IMR-90 (cell line): ENCODE results near the gene TUBGCP2. TPM values are rescaled to one million over a fixed set of nuclear protein-coding genes. Genes with fewer than 3 reads are reported as not detected.

Source experiments
- ATAC-seq: fragments of 200-7000 bp; cut with Tn5 transposase; 2 replicates; pipeline ENCODE4 v1.9.1; 2020; ENCODE audit warnings: low read depth, mild to moderate bottlenecking, moderate library complexity
- BruUV-seq: library from RNA; stranded (reverse); fragments of 400-500 nt; replicated peaks from 2 replicates; lab custom pipeline; 2021; lab: Mats Ljungman, UMichigan
- CTCF ChIA-PET: fragments of 300-600 bp; formaldehyde crosslinking; extraction: SDS; loops from one replicate; lab custom pipeline; 2021; ENCODE audit warnings: antibody characterized with exemption; lab: Yijun Ruan, JAX
- POLR2A ChIA-PET: fragments of 300-600 bp; sonication (Branson Sonifier 250); formaldehyde crosslinking; loops from one replicate; lab custom pipeline; 2022; ENCODE audit warnings: antibody characterized with exemption; ENCODE audit not compliant: unreplicated experiment; lab: Charles Lee
- DNase-seq: peaks from one replicate; pipeline ENCODE4 v3.0.0; 2013
- H2AFZ ChIP-seq: replicated peaks from 2 replicates; pipeline ENCODE3; 2013; ENCODE audit warnings: low read length, mild to moderate bottlenecking; ENCODE audit not compliant: poor library complexity
- H2AK5ac ChIP-seq: 2 replicates; pipeline ENCODE4 v1.6.1; 2013; ENCODE audit warnings: low read depth, low read length, inconsistent platforms
- H2AK9ac ChIP-seq: replicated peaks from 2 replicates; pipeline ENCODE3; 2013; ENCODE audit warnings: mild to moderate bottlenecking, low read depth, low read length, moderate library complexity; ENCODE audit not compliant: poor library complexity
- H2BK120ac ChIP-seq: 2 replicates; pipeline ENCODE4 v1.6.1; 2013; ENCODE audit warnings: low read depth, low read length, inconsistent platforms
- H2BK15ac ChIP-seq: 3 replicates; pipeline ENCODE4 v1.6.1; 2013; ENCODE audit warnings: low read depth, low read length, inconsistent platforms
- H2BK20ac ChIP-seq: 2 replicates; pipeline ENCODE4 v1.6.1; 2013; ENCODE audit warnings: low read depth, mild to moderate bottlenecking, inconsistent platforms, low read length, moderate library complexity
- H2BK5ac ChIP-seq: 2 replicates; pipeline ENCODE4 v1.6.1; 2013; ENCODE audit warnings: mild to moderate bottlenecking, low read depth, low read length, inconsistent platforms; ENCODE audit not compliant: poor library complexity, severe bottlenecking
- H3K14ac ChIP-seq: replicated peaks from 2 replicates; pipeline ENCODE4 v1.6.1; 2013; ENCODE audit warnings: low read depth, low read length, inconsistent platforms
- H3K18ac ChIP-seq: 2 replicates; pipeline ENCODE4 v1.6.1; 2013; ENCODE audit warnings: low read depth, low read length, control low read depth
- H3K23ac ChIP-seq: 2 replicates; pipeline ENCODE4 v1.6.1; 2013; ENCODE audit warnings: low read depth, low read length, inconsistent platforms
- H3K27ac ChIP-seq: 2 replicates; pipeline ENCODE4 v1.5.1; 2013; ENCODE audit warnings: mild to moderate bottlenecking, control low read depth, low read length; ENCODE audit not compliant: insufficient read depth
- H3K27me3 ChIP-seq: 2 replicates; pipeline ENCODE4 v1.6.1; 2013; ENCODE audit warnings: low read length; ENCODE audit not compliant: control insufficient read depth, insufficient read depth
- H3K36me3 ChIP-seq: 2 replicates; pipeline ENCODE4 v1.6.1; 2013; ENCODE audit warnings: low read length, mixed read lengths; ENCODE audit not compliant: control insufficient read depth, insufficient read depth
- H3K4ac ChIP-seq: 2 replicates; pipeline ENCODE4 v1.6.1; 2013; ENCODE audit warnings: low read depth, low read length, inconsistent platforms
- H3K4me1 ChIP-seq: 2 replicates; pipeline ENCODE4 v1.6.1; 2013; ENCODE audit warnings: low read length, mixed read lengths; ENCODE audit not compliant: control insufficient read depth, insufficient read depth
- H3K4me2 ChIP-seq: 2 replicates; pipeline ENCODE4 v1.6.1; 2013; ENCODE audit warnings: low read depth, mild to moderate bottlenecking, control low read depth, low read length, moderate library complexity
- H3K4me3 ChIP-seq: 2 replicates; pipeline ENCODE4 v1.5.1; 2013; ENCODE audit warnings: low read depth, mild to moderate bottlenecking, control low read depth, low read length, moderate library complexity; ENCODE audit not compliant: insufficient read depth
- H3K56ac ChIP-seq: 2 replicates; pipeline ENCODE4 v1.6.1; 2013; ENCODE audit warnings: low read length, inconsistent platforms; ENCODE audit not compliant: insufficient read depth; ENCODE audit errors: extremely low read depth
- H3K79me1 ChIP-seq, 2 experiments: 2 replicates each; pipeline ENCODE4 v1.6.1; 2013; ENCODE audit warnings: low read length in 2 of 2, inconsistent platforms in 1 of 2, low read depth in 1 of 2
- H3K9ac ChIP-seq: 2 replicates; pipeline ENCODE4 v1.6.1; 2013; ENCODE audit warnings: low read depth, low read length, control low read depth
- H3K9me1 ChIP-seq: 2 replicates; pipeline ENCODE4 v1.6.1; 2013; ENCODE audit warnings: low read length, inconsistent platforms; ENCODE audit not compliant: insufficient read depth
- H3K9me3 ChIP-seq: 2 replicates; pipeline ENCODE4 v1.6.1; 2013; ENCODE audit warnings: low read length; ENCODE audit not compliant: control insufficient read depth, insufficient read depth
- H4K20me1 ChIP-seq: 2 replicates; pipeline ENCODE4 v1.6.1; 2013; ENCODE audit warnings: low read length, inconsistent platforms; ENCODE audit not compliant: insufficient read depth
- H4K5ac ChIP-seq: 2 replicates; pipeline ENCODE4 v1.6.1; 2013; ENCODE audit warnings: mild to moderate bottlenecking, low read depth, low read length, control low read depth
- H4K8ac ChIP-seq, 2 experiments: 2 replicates each; pipeline ENCODE4 v1.6.1; 2013; ENCODE audit warnings: low read depth in 2 of 2, low read length in 2 of 2, control low read depth in 1 of 2, inconsistent platforms in 1 of 2
- H4K91ac ChIP-seq: 2 replicates; pipeline ENCODE4 v1.6.1; 2013; ENCODE audit warnings: low read depth, low read length, inconsistent platforms; ENCODE audit not compliant: insufficient read depth
- BHLHE40 ChIP-seq: fragments of 150-350 bp; IDR thresholded peaks from 2 replicates; pipeline ENCODE4 v1.6.1; 2016; ENCODE audit warnings: mild to moderate bottlenecking, low read depth, low read length
- CHD1 ChIP-seq: IDR thresholded peaks from 2 replicates; pipeline ENCODE4 v1.6.1; 2012; ENCODE audit warnings: low read depth, low read length, improper control_type of control experiment
- FOS ChIP-seq: fragments of 150-350 bp; IDR thresholded peaks from 2 replicates; pipeline ENCODE4 v1.6.1; 2016; ENCODE audit warnings: low read depth, low read length
- MAFK ChIP-seq: IDR thresholded peaks from 2 replicates; pipeline ENCODE4 v1.6.1; 2012; ENCODE audit warnings: low read depth, low read length, improper control_type of control experiment
- MAZ ChIP-seq: IDR thresholded peaks from 2 replicates; pipeline ENCODE4 v1.6.1; 2012; ENCODE audit warnings: low read depth, mild to moderate bottlenecking, low read length, improper control_type of control experiment, moderate library complexity, borderline replicate concordance
- NFE2L2 ChIP-seq: fragments of 150-350 bp; IDR thresholded peaks from 2 replicates; pipeline ENCODE4 v1.6.1; 2016; ENCODE audit warnings: low read depth, mild to moderate bottlenecking, low read length
- POLR2A ChIP-seq: IDR thresholded peaks from 2 replicates; pipeline ENCODE4 v1.6.1; 2012; ENCODE audit warnings: mild to moderate bottlenecking, low read depth, low read length
- RAD21 ChIP-seq: IDR thresholded peaks from 2 replicates; pipeline ENCODE4 v1.6.1; 2012; ENCODE audit warnings: low read length, improper control_type of control experiment
- RCOR1 ChIP-seq: IDR thresholded peaks from 2 replicates; pipeline ENCODE4 v1.6.1; 2012; ENCODE audit warnings: mild to moderate bottlenecking, low read length, improper control_type of control experiment; ENCODE audit not compliant: insufficient replicate concordance
- SMC3 ChIP-seq: fragments of 150-350 bp; IDR thresholded peaks from 2 replicates; pipeline ENCODE4 v1.6.1; 2016; ENCODE audit warnings: low read depth, mild to moderate bottlenecking, antibody characterized with exemption, low read length, moderate library complexity
- USF2 ChIP-seq: fragments of 150-350 bp; IDR thresholded peaks from 2 replicates; pipeline ENCODE4 v1.6.1; 2017; ENCODE audit warnings: mild to moderate bottlenecking, antibody characterized with exemption, low read length, low read depth
- WGBS, 2 experiments: methylation state at CpG; one replicate each; pipeline versions ENCODE4 v1.1.5 to v1.1.7; 2013; ENCODE audit warnings: missing lambda C conversion rate in 2 of 2; ENCODE audit not compliant: insufficient read length in 1 of 2; ENCODE audit errors: extremely low coverage in 2 of 2; 5-methylcytosine and 5-hydroxymethylcytosine counted together
- dilution Hi-C: fragments of 300-500 bp; cut with HindIII; formaldehyde crosslinking; loops from one replicate; pipeline ENCODE4 v1.14.3; 2018; ENCODE audit warnings: low sequenced_read_pairs; ENCODE audit not compliant: unreplicated experiment
- in situ Hi-C: fragments of 300-500 bp; cut with MboI; formaldehyde crosslinking; loops from 3 replicates; pipeline ENCODE4 v1.14.3; 2019; ENCODE audit warnings: low sequenced_read_pairs, inconsistent platforms, mixed read lengths
- intact Hi-C: fragments of 100-400 bp; cut with micrococcal nuclease; formaldehyde crosslinking; loops from 2 replicates; pipeline ENCODE4 v1.10.0; 2022
- polyA plus RNA-seq, 3 experiments: library from polyadenylated mRNA; depleted of rRNA; stranded (reverse); fragments of >200 nt; gene quantifications; 2 replicates each; pipeline ENCODE4 v1.2.3, GENCODE V29; 2012; ENCODE audit warnings: low replicate concordance in 1 of 3
- total RNA-seq: library from RNA; depleted of rRNA; stranded (reverse); fragments of >200 nt; gene quantifications from 2 replicates; pipeline ENCODE4 v1.2.3, GENCODE V29; 2012
- TF ChIP-seq, protein P1 (sequence below): fragments of 150-350 bp; IDR thresholded peaks from 2 replicates; pipeline ENCODE4 v1.6.1; 2016; ENCODE audit warnings: low read depth, mild to moderate bottlenecking, low read length, moderate library complexity, borderline replicate concordance

The TUBGCP2 gene
- total and polyA plus RNA-seq, 2 of the 4 experiments (the other 2 are of a cell fraction) = 48.1 to 72.6 TPM

DNA sequence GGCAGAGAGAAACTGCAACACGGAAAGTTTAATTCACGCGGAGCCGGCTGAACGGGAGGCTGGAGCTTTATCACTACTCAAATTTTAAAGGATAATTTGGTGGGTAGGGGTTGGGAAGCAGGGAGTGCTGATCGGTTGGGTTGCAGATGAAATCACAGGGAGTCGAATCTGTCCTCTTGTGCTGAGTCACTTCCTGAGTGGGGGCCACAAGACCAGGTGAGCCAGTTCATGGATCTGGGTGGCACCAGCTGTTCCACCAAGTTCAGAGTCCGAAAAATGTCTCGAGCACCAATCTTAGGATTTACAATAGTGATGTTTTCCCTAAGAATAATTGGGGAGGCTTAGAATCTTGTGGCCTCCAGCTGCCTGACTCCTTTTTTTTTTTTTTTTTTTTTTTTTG, 34.9 kb upstream of the TUBGCP2 start:
- Histone ChIP-seq H3K18ac (no peak overlapping the region), H4K20me1 (no peaks in the 10 kb centered on the region), H3K9me3 (no peaks in the 10 kb centered on the region), H4K5ac (no peak overlapping the region), H2BK15ac (no peak overlapping the region), H3K9me1 (no peaks in the 10 kb centered on the region), H3K4me1 (no peaks in the 10 kb centered on the region), H4K91ac (no peak overlapping the region), H4K8ac (no peak overlapping the region), H3K4me3 (no peak overlapping the region), H3K27me3 (peaks cover 20% of the 10 kb centered on the region), H3K14ac (no peak overlapping the region), H2BK20ac (no peak overlapping the region), H2AK9ac (no peak overlapping the region), H3K79me1 (no peaks in the 10 kb centered on the region), H3K36me3 (no peaks in the 10 kb centered on the region), H2BK120ac (no peak overlapping the region), H3K9ac (no peak overlapping the region), H3K23ac (no peak overlapping the region), H3K4ac (no peak overlapping the region), H3K56ac (no peak overlapping the region), H3K27ac (no peak overlapping the region), H2AFZ (peak overlapping the region; percentile 14), H3K4me2 (no peak overlapping the region), H2BK5ac (no peak overlapping the region), H2AK5ac (no peak overlapping the region; the same call in 1 of the 2 replicates)
- WGBS, 2 experiments = 20% methylated on average over 1 of the region's 9 CpGs; no CpG with 5 or more reads in 1 of the 2 experiments
- intact Hi-C loops (no loop called here), dilution Hi-C loops (no loop called here), in situ Hi-C loops (no loop called here)
- no peak for DNase-seq
- TF ChIP-seq RCOR1 = no peak
- TF ChIP-seq RAD21 = no peak
- TF ChIP-seq, protein P1, sequence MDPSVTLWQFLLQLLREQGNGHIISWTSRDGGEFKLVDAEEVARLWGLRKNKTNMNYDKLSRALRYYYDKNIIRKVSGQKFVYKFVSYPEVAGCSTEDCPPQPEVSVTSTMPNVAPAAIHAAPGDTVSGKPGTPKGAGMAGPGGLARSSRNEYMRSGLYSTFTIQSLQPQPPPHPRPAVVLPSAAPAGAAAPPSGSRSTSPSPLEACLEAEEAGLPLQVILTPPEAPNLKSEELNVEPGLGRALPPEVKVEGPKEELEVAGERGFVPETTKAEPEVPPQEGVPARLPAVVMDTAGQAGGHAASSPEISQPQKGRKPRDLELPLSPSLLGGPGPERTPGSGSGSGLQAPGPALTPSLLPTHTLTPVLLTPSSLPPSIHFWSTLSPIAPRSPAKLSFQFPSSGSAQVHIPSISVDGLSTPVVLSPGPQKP = no peak
- no peak for TF ChIP-seq POLR2A
- TF ChIP-seq MAZ = no peak
- no peak for TF ChIP-seq CHD1
- TF ChIP-seq SMC3 = no peak
- no peak for TF ChIP-seq MAFK
- no peak for TF ChIP-seq USF2
- no peak for TF ChIP-seq FOS
- no peak for TF ChIP-seq NFE2L2
- TF ChIP-seq BHLHE40 = no peak
- POLR2A ChIA-PET = no interaction called here
- CTCF ChIA-PET = no interaction called here
- no TSS peak for BruUV-seq
- ATAC-seq = no peak
